Skeletal muscle tissue (tissue), 4 donors: ENCODE data around the gene CCNT2. TPM values are rescaled to one million over a fixed set of nuclear protein-coding genes. Genes with fewer than 3 reads are reported as not detected.

Experiments used
- H3K27ac ChIP-seq: one replicate; pipeline ENCODE4 v1.7.0; 2013; ENCODE audit warnings: mild to moderate bottlenecking, low read depth, low read length, inconsistent platforms
- H3K27me3 ChIP-seq, 3 donors: one replicate each; pipeline ENCODE4 v1.7.0; 2013; ENCODE audit warnings: low read length in 3 of 3; ENCODE audit not compliant: control insufficient read depth in 3 of 3, insufficient read depth in 3 of 3
- H3K36me3 ChIP-seq, 3 donors: one replicate each; pipeline ENCODE4 v1.7.0; 2013; ENCODE audit warnings: low read length in 3 of 3; ENCODE audit not compliant: control insufficient read depth in 3 of 3, insufficient read depth in 3 of 3
- H3K4me1 ChIP-seq, 3 donors: one replicate each; pipeline ENCODE4 v1.7.0; 2013; ENCODE audit warnings: low read length in 3 of 3, mild to moderate bottlenecking in 3 of 3; ENCODE audit not compliant: control insufficient read depth in 3 of 3, insufficient read depth in 3 of 3
- H3K4me3 ChIP-seq, 3 donors: one replicate each; pipeline ENCODE4 v1.7.0; 2013; ENCODE audit warnings: low read length in 3 of 3
- H3K9ac ChIP-seq, 3 donors: one replicate each; pipeline ENCODE4 v1.7.0; 2013; ENCODE audit warnings: low read length in 3 of 3, mild to moderate bottlenecking in 3 of 3, moderate library complexity in 2 of 3, low read depth in 1 of 3
- H3K9me3 ChIP-seq, 3 donors: one replicate each; pipeline ENCODE4 v1.7.0; 2013; ENCODE audit warnings: low read length in 3 of 3; ENCODE audit not compliant: control insufficient read depth in 3 of 3
- total RNA-seq: library from RNA; depleted of rRNA; stranded (reverse); fragments of >200 nt; gene quantifications from one replicate; pipeline ENCODE4 v1.2.3, GENCODE V29; 2014
- donor health status: Osteomylitis.

Gene CCNT2
- total RNA-seq, 1 donor from 2014 or later = 35.0 TPM

DNA sequence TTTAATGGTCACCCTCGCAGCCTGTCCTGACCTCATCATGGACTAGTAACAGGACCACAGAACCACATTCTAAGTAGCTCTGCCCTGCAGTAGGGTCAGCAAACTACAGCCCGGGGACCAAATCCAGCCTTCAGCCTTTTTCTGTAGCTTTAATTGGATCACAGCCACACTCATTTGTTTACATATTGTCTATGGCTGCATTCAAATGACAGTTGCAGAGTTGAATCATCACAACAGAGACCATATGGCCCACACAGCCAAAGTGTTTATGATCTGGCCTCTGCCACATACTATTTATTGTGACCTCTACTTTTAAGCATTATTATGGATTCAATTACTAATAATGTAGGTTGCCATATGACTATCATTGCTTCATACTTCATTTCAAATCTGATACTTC, 80.9 kb downstream of the CCNT2 start:
- H3K4me3 ChIP-seq = no peak overlapping the region
- no peaks in the 10 kb centered on the region for H3K9me3 ChIP-seq
- H3K4me1 ChIP-seq = peaks cover 0 to 3% (median 2%) of the 10 kb centered on the region in 3 donors
- no peak overlapping the region for H3K27ac ChIP-seq
- no peak overlapping the region for H3K9ac ChIP-seq
- no peaks in the 10 kb centered on the region for H3K36me3 ChIP-seq
- H3K27me3 ChIP-seq = peaks cover 0 to 2% (median 2%) of the 10 kb centered on the region in 3 donors

DNA sequence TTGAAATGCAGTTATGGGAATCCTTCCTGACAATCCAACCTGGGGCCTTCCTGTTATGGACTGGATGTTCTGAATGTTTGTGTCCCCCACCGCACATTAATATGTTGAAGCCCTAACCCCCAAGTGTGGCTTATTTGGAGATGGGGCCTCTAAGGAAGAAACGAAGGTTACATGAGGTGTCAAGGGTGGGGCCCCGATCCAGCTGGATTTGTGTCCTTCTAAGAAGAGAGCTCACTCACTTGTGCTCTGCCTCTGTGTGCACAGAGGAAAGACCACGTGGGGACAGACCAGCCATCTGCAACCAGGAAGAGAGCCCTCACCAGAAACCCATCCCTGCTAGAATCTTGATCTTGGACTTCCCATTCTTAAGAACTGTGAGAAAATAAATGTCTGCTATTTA, 84.2 kb downstream of the CCNT2 start:
- Histone ChIP-seq H3K27me3 (peaks cover 4 to 10% (median 5%) of the 10 kb centered on the region in 3 donors), H3K9ac (no peak overlapping the region), H3K9me3 (no peaks in the 10 kb centered on the region), H3K36me3 (no peaks in the 10 kb centered on the region), H3K4me1 (peaks cover 0 to 5% (median 2%) of the 10 kb centered on the region in 3 donors), H3K27ac (no peak overlapping the region), H3K4me3 (no peak overlapping the region)

DNA sequence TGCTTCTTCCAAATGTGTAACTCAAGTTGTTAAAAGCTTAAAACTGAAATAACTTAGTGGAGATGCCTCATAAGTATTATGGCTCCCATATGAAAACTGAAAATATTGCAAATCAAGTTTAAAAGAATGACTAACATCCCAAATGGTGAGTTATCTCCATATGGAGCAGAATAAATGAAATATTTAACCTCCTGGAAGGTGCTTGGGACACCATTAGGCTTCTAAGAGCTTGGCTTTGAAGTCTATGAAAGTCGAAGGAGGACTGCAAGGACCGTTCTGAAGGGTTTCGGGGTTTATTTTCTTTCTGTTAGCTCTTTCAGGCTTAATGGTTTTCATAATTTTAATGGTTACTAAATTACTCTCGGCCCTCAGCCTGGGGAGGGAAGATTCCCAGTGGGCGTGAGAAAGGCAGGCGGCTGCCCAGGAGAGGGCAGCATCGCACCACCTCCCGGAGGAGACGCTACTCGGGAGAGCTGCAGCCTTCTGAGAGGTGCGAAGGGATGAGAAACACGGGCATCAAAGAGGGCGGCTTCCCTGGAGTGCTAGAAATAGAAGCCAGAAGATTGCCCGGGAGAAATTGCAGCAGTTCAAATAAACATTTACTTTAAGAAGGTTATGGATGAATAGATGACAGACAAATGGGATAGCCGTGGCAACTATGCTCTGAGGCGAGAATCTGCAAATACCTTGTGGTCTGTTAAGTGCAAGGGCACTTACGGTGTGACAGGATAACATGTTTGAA, 85.6 kb downstream of the CCNT2 start:
- Histone ChIP-seq H3K4me3 (no peak overlapping the region), H3K27me3 (peaks cover 4 to 10% (median 5%) of the 10 kb centered on the region in 3 donors), H3K27ac (no peak overlapping the region), H3K9me3 (no peaks in the 10 kb centered on the region), H3K36me3 (no peaks in the 10 kb centered on the region), H3K4me1 (peaks cover 0 to 5% (median 2%) of the 10 kb centered on the region in 3 donors), H3K9ac (no peak overlapping the region)

DNA sequence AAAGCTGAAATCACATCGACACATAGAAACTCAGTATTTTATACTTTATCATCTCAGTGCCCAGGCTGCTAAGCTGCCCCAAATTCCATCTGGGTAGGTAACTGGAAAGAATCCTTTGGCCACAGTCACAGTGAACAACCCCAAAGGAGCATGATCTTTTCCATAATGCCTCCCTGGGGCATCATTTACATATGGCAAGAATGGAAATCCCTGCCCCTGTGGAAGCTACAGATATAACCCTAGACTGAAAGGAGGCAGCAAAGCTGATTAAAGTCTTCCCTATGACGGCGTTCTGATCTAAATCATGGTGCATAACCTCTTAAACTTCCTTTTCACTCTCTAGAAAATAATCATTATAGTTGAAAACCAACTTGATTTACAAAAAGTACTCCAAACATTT, 87.1 kb downstream of the CCNT2 start:
- Histone ChIP-seq H3K9ac (no peak overlapping the region), H3K36me3 (no peaks in the 10 kb centered on the region), H3K27me3 (peaks cover 4 to 12% (median 5%) of the 10 kb centered on the region in 3 donors), H3K4me1 (peaks cover 0 to 5% (median 2%) of the 10 kb centered on the region in 3 donors), H3K9me3 (no peaks in the 10 kb centered on the region), H3K4me3 (no peak overlapping the region), H3K27ac (no peak overlapping the region)

Other genes starting within 250 kb of the CCNT2 start
- gene TMEM163, start 199.8 kb upstream of the CCNT2 start, total RNA-seq = 1.0 TPM
- not detected for gene ACMSD, start 80.2 kb upstream of the CCNT2 start, total RNA-seq
- gene MAP3K19, start 128.6 kb downstream of the CCNT2 start, total RNA-seq = not detected
- 46.4 TPM for gene RAB3GAP1, start 133.5 kb downstream of the CCNT2 start, total RNA-seq